GM10266 (cell line): ENCODE results near the gene TMIGD3.

Source experiments
- DNase-seq: peaks from one replicate; pipeline ENCODE4 v3.0.0; 2012; ENCODE audit errors: extremely low spot score
- CTCF ChIP-seq: IDR thresholded peaks from 2 replicates; pipeline ENCODE4 v1.5.1; 2012; ENCODE audit warnings: mild to moderate bottlenecking, low read depth; ENCODE audit not compliant: control insufficient read depth, insufficient read depth; ENCODE audit errors: missing control alignments

The TMIGD3 gene

DNA sequence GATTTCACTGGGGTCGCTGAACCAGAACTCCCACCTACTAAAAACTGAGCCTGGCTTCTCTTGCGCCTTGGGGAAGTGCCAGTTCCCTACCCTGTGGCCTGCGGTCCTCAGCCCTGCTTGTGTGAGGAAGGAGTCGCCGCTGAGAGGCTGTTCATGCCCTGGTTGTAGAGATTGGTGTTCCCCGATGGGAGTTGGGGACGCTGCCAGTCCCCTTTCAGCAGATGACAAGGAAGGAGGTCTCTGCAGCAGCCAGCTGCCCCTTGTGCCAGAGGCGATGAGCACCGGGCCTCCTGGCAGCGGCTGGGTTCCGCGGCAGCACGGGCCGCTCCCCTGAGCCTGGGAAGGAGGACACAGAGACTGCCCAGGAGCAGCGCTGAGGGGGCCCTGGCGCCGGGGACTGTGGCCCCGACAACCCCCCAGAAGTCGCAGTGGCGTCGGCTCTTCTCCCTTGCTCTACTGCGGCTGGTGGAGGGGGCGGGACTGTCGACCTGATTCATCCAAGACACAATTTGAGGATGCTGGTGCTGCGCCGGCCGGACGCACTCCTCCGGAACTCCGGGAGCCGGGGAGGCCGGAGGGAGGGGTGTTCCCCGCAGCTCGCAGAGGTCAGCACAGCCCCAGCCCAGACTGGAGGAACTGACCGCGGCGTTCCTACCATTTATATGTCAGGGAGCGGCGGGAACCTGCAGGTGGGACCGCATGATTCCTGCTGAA lies 12.0 kb upstream of the TMIGD3 start:
- TF ChIP-seq CTCF: no peak
- DNase-seq: no peak

DNA sequence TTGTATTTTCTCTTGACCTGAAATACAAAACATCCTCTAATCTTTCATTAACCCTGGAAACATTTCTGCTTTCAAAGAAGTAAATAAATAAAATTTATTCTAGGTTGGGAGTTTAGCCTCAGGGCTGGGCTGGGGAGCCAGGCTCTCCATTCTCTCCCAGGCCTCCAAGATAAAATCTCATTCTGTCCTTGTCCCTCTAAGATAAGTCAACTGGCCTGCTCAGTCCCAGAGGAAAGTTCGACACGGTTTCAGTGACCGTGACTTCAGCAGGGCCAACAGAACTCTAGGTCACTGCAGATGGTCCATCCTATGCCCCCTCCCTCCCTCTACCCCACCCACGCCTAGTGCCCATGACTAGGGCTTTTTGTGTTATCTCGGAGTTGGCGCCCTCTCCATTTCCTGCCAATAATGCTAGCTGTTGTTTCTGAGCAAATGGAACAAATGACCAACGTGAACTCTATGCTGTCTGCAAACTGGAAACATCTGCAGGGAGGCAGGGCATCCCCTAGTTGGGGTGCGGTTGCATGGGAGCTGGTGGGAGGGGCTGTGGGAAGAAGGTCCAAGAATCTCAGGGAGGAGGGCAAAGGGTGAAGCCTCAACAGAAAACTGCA lies 10.1 kb upstream of the TMIGD3 start:
- DNase-seq: no peak

DNA sequence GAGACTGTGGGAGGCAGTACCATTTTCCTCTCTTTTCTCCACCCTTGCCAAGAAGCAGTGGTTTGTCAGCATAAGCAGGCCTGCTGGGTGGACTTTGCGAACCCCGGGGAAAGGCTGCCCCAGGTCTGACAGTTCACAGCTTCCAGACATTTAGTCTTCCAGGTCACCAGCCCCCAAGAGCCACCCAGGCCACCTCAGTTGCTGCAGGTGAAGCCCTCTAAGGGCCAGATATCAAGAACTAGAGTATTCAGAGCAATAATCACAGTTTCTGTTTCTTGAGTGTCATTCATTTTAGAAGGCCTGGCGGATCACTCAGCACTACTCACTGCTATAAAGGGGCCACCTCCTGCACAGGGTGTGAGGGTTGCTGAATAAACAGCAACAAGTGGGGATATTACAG lies 9.5 kb upstream of the TMIGD3 start:
- no peak for DNase-seq
- no peak for TF ChIP-seq CTCF

More for the DNA sequence above, 10.1 kb upstream of the TMIGD3 start:
- no peak for TF ChIP-seq CTCF

- no peak for DNase-seq
- no peak for TF ChIP-seq CTCF
Observed at GRCh38 chr1:111512132-111512889, 8.9 kb upstream of the TMIGD3 start.

GRCh38 chr1:111511370-111511769 lies 7.9 kb upstream of the TMIGD3 start:
- DNase-seq: no peak
- no peak for TF ChIP-seq CTCF

DNA sequence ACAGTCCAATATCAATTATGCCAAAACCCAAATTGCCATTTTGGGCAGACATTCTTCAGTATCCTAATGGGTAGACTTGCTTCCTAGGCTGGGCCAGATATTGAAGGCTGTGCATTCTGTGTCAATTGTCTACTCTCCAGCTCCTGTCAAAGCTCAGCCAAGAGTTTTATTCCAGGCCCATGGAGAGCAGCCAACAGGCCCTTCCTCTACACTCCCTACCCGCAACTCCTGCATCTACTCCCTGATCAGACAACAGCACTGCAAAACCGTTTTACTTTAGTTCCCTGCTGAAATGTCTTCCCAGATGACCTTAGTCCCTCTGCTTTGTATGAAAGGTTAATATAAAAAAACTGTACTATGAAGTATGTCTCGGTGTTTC lies 6.6 kb upstream of the TMIGD3 start:
- no peak for DNase-seq
- no peak for TF ChIP-seq CTCF
